GM23248 (cell line): ENCODE results near the gene ANGPTL2. TPM values are rescaled to one million over a fixed set of nuclear protein-coding genes. Genes with fewer than 3 reads are reported as not detected.

ENCODE experiments used
- DNase-seq: peaks from one replicate; pipeline ENCODE4 v3.0.0-alpha.2; 2015
- H2AFZ ChIP-seq: fragments of 200-600 bp; sonication (generic); 2 replicates; pipeline ENCODE4 v1.6.1; 2016; ENCODE audit warnings: antibody characterized with exemption
- H3F3A ChIP-seq: fragments of 200-600 bp; sonication (generic); 2 replicates; pipeline ENCODE4 v1.6.1; 2016; ENCODE audit warnings: mild to moderate bottlenecking, antibody characterized with exemption, mixed run types; ENCODE audit not compliant: insufficient read depth
- H3K27ac ChIP-seq: fragments of 200-600 bp; sonication (generic); 2 replicates; pipeline ENCODE4 v1.5.1; 2016; ENCODE audit warnings: mild to moderate bottlenecking
- H3K27me3 ChIP-seq: fragments of 200-600 bp; sonication (generic); replicated peaks from 2 replicates; pipeline ENCODE4 v1.6.1; 2016; ENCODE audit warnings: mild to moderate bottlenecking; ENCODE audit not compliant: insufficient read depth
- H3K36me3 ChIP-seq: fragments of 200-600 bp; sonication (generic); 2 replicates; pipeline ENCODE4 v1.6.1; 2016; ENCODE audit warnings: low read depth, mild to moderate bottlenecking
- H3K4me1 ChIP-seq: fragments of 200-600 bp; sonication (generic); 2 replicates; pipeline ENCODE4 v1.6.1; 2016; ENCODE audit warnings: mild to moderate bottlenecking; ENCODE audit not compliant: insufficient read depth
- H3K4me2 ChIP-seq: fragments of 200-600 bp; sonication (generic); one replicate; pipeline ENCODE4 v1.6.1; 2016; ENCODE audit warnings: mild to moderate bottlenecking; ENCODE audit not compliant: unreplicated experiment
- H3K4me3 ChIP-seq: fragments of 200-600 bp; sonication (generic); 2 replicates; pipeline ENCODE4 v1.5.1; 2016; ENCODE audit warnings: mild to moderate bottlenecking
- H3K79me2 ChIP-seq: fragments of 200-600 bp; sonication (generic); 2 replicates; pipeline ENCODE4 v1.6.1; 2016; ENCODE audit warnings: mild to moderate bottlenecking; ENCODE audit not compliant: insufficient read depth
- H3K9ac ChIP-seq: fragments of 200-600 bp; sonication (generic); 2 replicates; pipeline ENCODE4 v1.6.1; 2016; ENCODE audit warnings: mild to moderate bottlenecking
- H3K9me2 ChIP-seq: fragments of 200-600 bp; sonication (generic); 2 replicates; pipeline ENCODE4 v1.6.1; 2016; ENCODE audit warnings: mixed run types, mild to moderate bottlenecking, moderate library complexity; ENCODE audit not compliant: insufficient read depth
- H3K9me3 ChIP-seq: fragments of 200-600 bp; sonication (generic); one replicate; pipeline ENCODE4 v1.6.1; 2017; ENCODE audit warnings: low read depth
- H4K20me1 ChIP-seq: fragments of 200-600 bp; sonication (generic); 2 replicates; pipeline ENCODE4 v1.6.0; 2016; ENCODE audit not compliant: insufficient read depth
- EZH2 ChIP-seq: fragments of 200-600 bp; sonication (generic); IDR thresholded peaks from 2 replicates; pipeline ENCODE4 v1.6.1; 2018; ENCODE audit warnings: antibody characterized with exemption, mild to moderate bottlenecking; ENCODE audit not compliant: insufficient read depth, poor library complexity, severe bottlenecking
- EZH2phosphoT487 ChIP-seq: fragments of 200-600 bp; sonication (generic); IDR thresholded peaks from 2 replicates; pipeline ENCODE4 v1.6.1; 2018; ENCODE audit warnings: antibody characterized with exemption, moderate library complexity, mild to moderate bottlenecking, low read depth; ENCODE audit not compliant: insufficient read depth
- WGBS, 2 experiments: methylation state at CpG; one replicate each; pipeline ENCODE4 v1.1.6; 2015 to 2017; ENCODE audit warnings: low lambda C conversion rate in 2 of 2, low coverage in 1 of 2; ENCODE audit errors: missing lambda C conversion rate in 2 of 2; 5-methylcytosine and 5-hydroxymethylcytosine counted together
- in situ Hi-C: fragments of 300-500 bp; cut with MboI; formaldehyde crosslinking; loops from 2 replicates; pipeline ENCODE4 v1.15.0; 2020
- polyA plus RNA-seq: library from polyadenylated mRNA; unstranded; fragments of >200 nt; fragmentation: Nextera tagmentation; extraction: Ambion mirVana; gene quantifications from 2 replicates; pipeline ENCODE4 v1.2.1, GENCODE V29; 2016
- total RNA-seq: library from RNA; depleted of rRNA; stranded (reverse); fragments of >200 nt; shearing (Covaris generic); gene quantifications from 2 replicates; pipeline ENCODE4 v1.2.3, GENCODE V29; 2014

Gene ANGPTL2
- total and polyA plus RNA-seq, 2 experiments from 2014 or later = 8.8 to 12.3 TPM

- DNase-seq = no peak
- 82 to 85% methylated on average over 4 of the region's 4 CpGs for WGBS, 2 experiments
- Histone ChIP-seq H3K27me3 (no peaks in the 10 kb centered on the region), H2AFZ (no peak overlapping the region), H3K27ac (peak overlapping the region; percentile 73), H3K9me2 (no peaks in the 10 kb centered on the region), H3K4me2 (peak overlapping the region; percentile 19), H3K9ac (peak overlapping the region; percentile 37; the same call in 1 of the 2 replicates), H3K9me3 (no peaks in the 10 kb centered on the region), H3F3A (peaks cover 15% of the 10 kb centered on the region; the same call in 1 of the 2 replicates), H4K20me1 (no peaks in the 10 kb centered on the region), H3K4me1 (peaks cover 39% of the 10 kb centered on the region), H3K79me2 (no peaks in the 10 kb centered on the region), H3K4me3 (no peak overlapping the region), H3K36me3 (no peaks in the 10 kb centered on the region)
- in situ Hi-C loops = no loop called here
- TF ChIP-seq EZH2phosphoT487 = no peak
- no peak for TF ChIP-seq EZH2
Observed at GRCh38 chr9:127158786-127159324, 36.4 kb upstream of the ANGPTL2 start.

- Histone ChIP-seq H3K9ac (peak overlapping the region; percentile 46), H2AFZ (peak overlapping the region; percentile 68; the same call in 1 of the 2 replicates), H3K27me3 (no peaks in the 10 kb centered on the region), H4K20me1 (no peaks in the 10 kb centered on the region), H3K9me2 (no peaks in the 10 kb centered on the region), H3K4me1 (peaks cover 28% of the 10 kb centered on the region), H3K4me3 (0 out of 2 replicates have a peak overlapping the region, but pooled peaks have one; percentile 47), H3K79me2 (no peaks in the 10 kb centered on the region), H3K27ac (peak overlapping the region; percentile 51), H3F3A (peaks cover 5% of the 10 kb centered on the region; the same call in 1 of the 2 replicates), H3K36me3 (no peaks in the 10 kb centered on the region), H3K4me2 (peak overlapping the region; percentile 74), H3K9me3 (no peaks in the 10 kb centered on the region)
- in situ Hi-C loops = no loop called here
- WGBS, 2 experiments = 81 to 84% methylated on average over 5 of the region's 5 CpGs
- TF ChIP-seq EZH2phosphoT487 (no peak), EZH2 (no peak)
- DNase-seq = no peak
Observed at GRCh38 chr9:127155314-127155960, 33.0 kb upstream of the ANGPTL2 start.

DNA sequence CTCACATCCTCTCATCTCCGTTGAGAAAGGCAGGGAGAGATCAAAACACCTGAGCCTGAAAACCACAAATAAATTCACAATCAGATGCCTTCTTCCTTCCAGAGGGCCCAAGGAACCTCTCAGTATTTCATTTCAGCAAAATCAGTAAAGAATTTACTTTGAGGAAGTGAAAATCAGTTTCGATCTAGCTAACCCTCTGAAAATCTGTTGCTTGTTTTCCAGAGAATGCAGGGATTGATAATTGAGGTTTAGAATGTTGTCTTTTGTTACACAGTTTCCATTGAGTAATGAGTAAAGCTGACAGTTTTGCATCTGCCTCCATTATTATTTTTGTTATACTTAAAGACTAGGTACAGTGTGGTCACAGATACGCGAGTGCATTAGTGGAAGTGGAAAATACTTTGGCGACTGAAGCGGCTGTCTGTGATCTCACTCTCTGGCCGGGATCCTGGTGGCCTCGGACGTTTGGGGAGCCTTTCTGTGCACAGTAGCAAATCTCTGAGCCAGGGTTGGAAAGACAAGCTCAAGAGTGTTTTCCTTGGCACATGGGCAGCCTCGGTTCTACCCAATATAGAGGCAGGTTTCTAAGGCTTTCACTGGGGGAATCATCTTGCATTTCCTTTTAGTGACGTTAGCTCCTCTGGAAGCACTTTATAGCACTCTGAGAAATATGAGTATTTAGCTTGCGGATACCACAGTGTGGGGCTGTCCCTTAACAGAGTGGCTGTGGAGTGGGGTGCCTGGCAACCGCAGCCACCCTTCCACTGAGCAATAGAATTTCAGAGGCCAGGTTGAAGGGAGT lies 32.2 kb upstream of the ANGPTL2 start:
- H3K27ac ChIP-seq = peak overlapping the region; percentile 51
- WGBS, 2 experiments = 9 to 13% methylated on average over 13 of the region's 13 CpGs
- no peaks in the 10 kb centered on the region for H3K9me3 ChIP-seq
- peak; percentile 79 for DNase-seq
- TF ChIP-seq EZH2phosphoT487 (no peak), EZH2 (no peak)
- no peaks in the 10 kb centered on the region for H3K27me3 ChIP-seq
- peak overlapping the region; percentile 68 for H2AFZ ChIP-seq
- H3K79me2 ChIP-seq = no peaks in the 10 kb centered on the region
- in situ Hi-C loops = no loop called here
- H3K4me1 ChIP-seq = peaks cover 22% of the 10 kb centered on the region
- no peaks in the 10 kb centered on the region for H4K20me1 ChIP-seq
- H3K9me2 ChIP-seq = no peaks in the 10 kb centered on the region
- H3K4me3 ChIP-seq = peak overlapping the region; percentile 47
- peaks cover 1% of the 10 kb centered on the region; the same call in 1 of the 2 replicates for H3F3A ChIP-seq
- H3K4me2 ChIP-seq = peak overlapping the region; percentile 74
- H3K9ac ChIP-seq = peak overlapping the region; percentile 46
- H3K36me3 ChIP-seq = no peaks in the 10 kb centered on the region

DNA sequence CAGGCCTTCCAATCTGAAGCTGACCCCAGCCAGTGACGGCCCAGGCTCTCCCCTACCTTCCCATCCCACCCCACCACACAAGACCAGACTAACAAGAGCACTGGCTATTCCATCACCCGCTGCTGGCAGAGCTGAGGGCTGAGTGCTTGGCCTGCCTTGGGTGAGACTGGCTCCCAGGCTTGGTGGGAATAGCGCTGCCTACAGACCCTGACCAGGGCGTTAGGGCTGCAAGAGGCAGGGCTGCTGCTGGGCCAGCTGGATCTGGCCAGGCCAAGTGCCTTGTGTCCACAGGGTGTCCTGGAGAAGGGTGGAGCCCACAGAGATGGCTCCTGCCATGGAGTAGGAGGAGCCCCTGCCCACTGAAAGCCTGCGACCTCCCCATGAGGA lies 31.6 kb upstream of the ANGPTL2 start:
- no peaks in the 10 kb centered on the region for H3K79me2 ChIP-seq
- no peaks in the 10 kb centered on the region for H3K27me3 ChIP-seq
- H3F3A ChIP-seq = no peaks in the 10 kb centered on the region
- H3K4me2 ChIP-seq = peak overlapping the region; percentile 74
- peak overlapping the region; percentile 46 for H3K9ac ChIP-seq
- H3K36me3 ChIP-seq = no peaks in the 10 kb centered on the region
- H3K4me3 ChIP-seq = no peak overlapping the region
- no peaks in the 10 kb centered on the region for H3K9me2 ChIP-seq
- peak overlapping the region; percentile 68; the same call in 1 of the 2 replicates for H2AFZ ChIP-seq
- DNase-seq = no peak
- no peaks in the 10 kb centered on the region for H3K9me3 ChIP-seq
- H4K20me1 ChIP-seq = no peaks in the 10 kb centered on the region
- H3K4me1 ChIP-seq = peaks cover 17% of the 10 kb centered on the region
- WGBS, 2 experiments = 87 to 90% methylated on average over 5 of the region's 5 CpGs
- in situ Hi-C loops = no loop called here
- TF ChIP-seq EZH2 = no peak
- peak overlapping the region; percentile 51; the same call in 1 of the 2 replicates for H3K27ac ChIP-seq
